GM18508 (cell line): Measurements from ENCODE around the gene CTNNAL1.
A peak's percentile ranks its signal among the peaks of the same experiment; 100 is the strongest.

Experiments
- ATAC-seq: cut with Tn5 transposase; IDR thresholded peaks from one replicate; pipeline ENCODE4 v1.9.1; 2021; ENCODE audit warnings: moderate number of reproducible peaks; ENCODE audit not compliant: insufficient read depth, unreplicated experiment

Gene CTNNAL1

GRCh38 chr9:109028457-109028856 is 15.2 kb upstream of the CTNNAL1 start:
- ATAC-seq = no peak

- no peak for ATAC-seq
Observed at GRCh38 chr9:109027176-109027575, 13.9 kb upstream of the CTNNAL1 start.

- no peak for ATAC-seq
Observed at GRCh38 chr9:109026306-109026705, 13.0 kb upstream of the CTNNAL1 start.

GRCh38 chr9:109022873-109023272 is 9.6 kb upstream of the CTNNAL1 start:
- ATAC-seq = no peak

- ATAC-seq = no peak
Observed at GRCh38 chr9:109020581-109021511, 7.5 kb upstream of the CTNNAL1 start.

GRCh38 chr9:109020113-109020512 is 6.8 kb upstream of the CTNNAL1 start:
- no peak for ATAC-seq

GRCh38 chr9:109019420-109019819 is 6.1 kb upstream of the CTNNAL1 start:
- ATAC-seq = no peak

GRCh38 chr9:109017493-109017892 is 4.2 kb upstream of the CTNNAL1 start:
- ATAC-seq = peak; percentile 40

- ATAC-seq = no peak
Observed at GRCh38 chr9:109017061-109017460, 3.8 kb upstream of the CTNNAL1 start.

GRCh38 chr9:109016132-109016531 is 2.8 kb upstream of the CTNNAL1 start:
- ATAC-seq = no peak

- ATAC-seq = no peak
Observed at GRCh38 chr9:109014608-109015280, 1.4 kb upstream of the CTNNAL1 start.

- no peak for ATAC-seq
Observed at GRCh38 chr9:109013679-109014607, 644 bp upstream of the CTNNAL1 start.

GRCh38 chr9:109012009-109012875 is 1.1 kb downstream of the CTNNAL1 start:
- ATAC-seq = no peak

GRCh38 chr9:109011231-109011671 is 2.0 kb downstream of the CTNNAL1 start:
- no peak for ATAC-seq

- ATAC-seq = peak; percentile 40
Observed at GRCh38 chr9:109010746-109011145, 2.6 kb downstream of the CTNNAL1 start.

GRCh38 chr9:109005678-109006077 is 7.6 kb downstream of the CTNNAL1 start:
- no peak for ATAC-seq

- no peak for ATAC-seq
Observed at GRCh38 chr9:109003116-109003515, 10.2 kb downstream of the CTNNAL1 start.

- ATAC-seq = no peak
Observed at GRCh38 chr9:109002141-109002540, 11.2 kb downstream of the CTNNAL1 start.

- no peak for ATAC-seq
Observed at GRCh38 chr9:109001275-109001676, 12.0 kb downstream of the CTNNAL1 start.
